HG02973 (cell line): ENCODE measurements around the gene MICAL1.

Experiments
- ATAC-seq: cut with Tn5 transposase; IDR thresholded peaks from one replicate; pipeline ENCODE4 v1.9.1; 2021; ENCODE audit warnings: moderate library complexity; ENCODE audit not compliant: unreplicated experiment

The MICAL1 gene, protein sequence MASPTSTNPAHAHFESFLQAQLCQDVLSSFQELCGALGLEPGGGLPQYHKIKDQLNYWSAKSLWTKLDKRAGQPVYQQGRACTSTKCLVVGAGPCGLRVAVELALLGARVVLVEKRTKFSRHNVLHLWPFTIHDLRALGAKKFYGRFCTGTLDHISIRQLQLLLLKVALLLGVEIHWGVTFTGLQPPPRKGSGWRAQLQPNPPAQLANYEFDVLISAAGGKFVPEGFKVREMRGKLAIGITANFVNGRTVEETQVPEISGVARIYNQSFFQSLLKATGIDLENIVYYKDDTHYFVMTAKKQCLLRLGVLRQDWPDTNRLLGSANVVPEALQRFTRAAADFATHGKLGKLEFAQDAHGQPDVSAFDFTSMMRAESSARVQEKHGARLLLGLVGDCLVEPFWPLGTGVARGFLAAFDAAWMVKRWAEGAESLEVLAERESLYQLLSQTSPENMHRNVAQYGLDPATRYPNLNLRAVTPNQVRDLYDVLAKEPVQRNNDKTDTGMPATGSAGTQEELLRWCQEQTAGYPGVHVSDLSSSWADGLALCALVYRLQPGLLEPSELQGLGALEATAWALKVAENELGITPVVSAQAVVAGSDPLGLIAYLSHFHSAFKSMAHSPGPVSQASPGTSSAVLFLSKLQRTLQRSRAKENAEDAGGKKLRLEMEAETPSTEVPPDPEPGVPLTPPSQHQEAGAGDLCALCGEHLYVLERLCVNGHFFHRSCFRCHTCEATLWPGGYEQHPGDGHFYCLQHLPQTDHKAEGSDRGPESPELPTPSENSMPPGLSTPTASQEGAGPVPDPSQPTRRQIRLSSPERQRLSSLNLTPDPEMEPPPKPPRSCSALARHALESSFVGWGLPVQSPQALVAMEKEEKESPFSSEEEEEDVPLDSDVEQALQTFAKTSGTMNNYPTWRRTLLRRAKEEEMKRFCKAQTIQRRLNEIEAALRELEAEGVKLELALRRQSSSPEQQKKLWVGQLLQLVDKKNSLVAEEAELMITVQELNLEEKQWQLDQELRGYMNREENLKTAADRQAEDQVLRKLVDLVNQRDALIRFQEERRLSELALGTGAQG

GRCh38 chr6:109455437-109456110 is at the start of gene MICAL1:
Gene MICAL1, minus strand, starts transcription at chr6:109455772. Its CDS starts 1,576 bp downstream, at chr6:109454196.
- ATAC-seq = peak; percentile 52

GRCh38 chr6:109503327-109504224 is 48.0 kb upstream of the MICAL1 start:
- no peak for ATAC-seq

GRCh38 chr6:109498936-109499335 is 43.4 kb upstream of the MICAL1 start:
- no peak for ATAC-seq

GRCh38 chr6:109498052-109498451 is 42.5 kb upstream of the MICAL1 start:
- ATAC-seq = no peak

- no peak for ATAC-seq
Observed at GRCh38 chr6:109496036-109496772, 40.6 kb upstream of the MICAL1 start.

DNA sequence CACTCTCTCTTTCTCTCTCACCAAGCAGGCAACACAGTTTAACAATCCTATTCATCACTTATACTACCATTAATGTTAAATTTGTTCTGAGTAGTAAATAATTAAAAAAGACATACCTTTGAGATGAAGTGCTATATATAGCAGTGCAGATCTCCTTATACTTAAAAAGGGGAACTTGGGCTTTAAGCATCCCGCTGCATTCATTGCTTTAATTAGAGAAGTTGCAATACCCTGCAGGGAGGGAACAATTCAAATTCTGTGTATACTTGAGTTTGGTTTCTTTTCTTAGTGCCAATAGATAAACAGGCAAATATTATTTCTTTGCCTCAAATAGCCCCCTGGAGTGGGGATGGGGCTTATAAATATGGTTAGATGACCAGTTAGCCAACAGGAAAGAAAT is 38.3 kb upstream of the MICAL1 start:
- no peak for ATAC-seq

GRCh38 chr6:109491207-109491938 is 35.8 kb upstream of the MICAL1 start:
- ATAC-seq = no peak

GRCh38 chr6:109490713-109491112 is 35.1 kb upstream of the MICAL1 start:
- no peak for ATAC-seq

GRCh38 chr6:109488001-109488400 is 32.4 kb upstream of the MICAL1 start:
- no peak for ATAC-seq

- ATAC-seq = no peak
Observed at GRCh38 chr6:109486068-109486467, 30.5 kb upstream of the MICAL1 start.

DNA sequence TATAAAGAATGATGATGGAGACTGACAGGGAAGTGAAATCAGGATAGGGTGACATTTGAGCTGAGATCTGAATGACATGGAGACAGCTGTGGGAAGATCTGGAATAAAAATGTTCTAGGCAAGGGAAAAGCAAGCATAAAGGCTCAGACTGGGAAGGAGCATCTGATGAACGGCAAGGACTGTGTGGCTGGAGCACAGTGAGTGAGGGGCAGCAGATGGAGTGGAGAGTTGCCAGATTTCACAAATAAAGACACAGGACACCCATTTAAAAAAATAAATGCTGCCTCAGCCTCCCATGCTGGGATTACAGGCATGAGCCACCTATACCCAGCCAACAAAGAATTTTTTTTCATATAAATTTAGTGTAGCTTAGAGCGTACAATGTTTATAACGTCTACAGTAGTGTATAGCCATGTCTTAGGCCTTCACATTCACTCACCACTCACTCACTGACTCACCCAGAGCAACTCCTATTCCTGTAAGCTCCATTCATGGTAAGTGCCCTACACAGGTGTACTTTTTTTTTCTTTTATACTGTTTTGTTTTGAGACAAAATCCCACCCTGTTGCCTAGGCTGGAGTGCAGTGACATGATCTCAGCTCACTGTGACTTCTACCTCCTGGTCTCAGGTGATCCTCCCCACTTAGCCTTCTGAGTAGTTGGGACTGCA is 29.8 kb upstream of the MICAL1 start:
- ATAC-seq = no peak

GRCh38 chr6:109484122-109484521 is 28.6 kb upstream of the MICAL1 start:
- ATAC-seq = no peak

GRCh38 chr6:109483735-109484057 is 28.1 kb upstream of the MICAL1 start:
- ATAC-seq = no peak

GRCh38 chr6:109482905-109483734 is 27.5 kb upstream of the MICAL1 start, which contains the start of gene ZBTB24:
Gene ZBTB24, minus strand, starts transcription at chr6:109483219. Its CDS starts 1,193 bp downstream, at chr6:109482026.
- peak; percentile 86 for ATAC-seq

DNA sequence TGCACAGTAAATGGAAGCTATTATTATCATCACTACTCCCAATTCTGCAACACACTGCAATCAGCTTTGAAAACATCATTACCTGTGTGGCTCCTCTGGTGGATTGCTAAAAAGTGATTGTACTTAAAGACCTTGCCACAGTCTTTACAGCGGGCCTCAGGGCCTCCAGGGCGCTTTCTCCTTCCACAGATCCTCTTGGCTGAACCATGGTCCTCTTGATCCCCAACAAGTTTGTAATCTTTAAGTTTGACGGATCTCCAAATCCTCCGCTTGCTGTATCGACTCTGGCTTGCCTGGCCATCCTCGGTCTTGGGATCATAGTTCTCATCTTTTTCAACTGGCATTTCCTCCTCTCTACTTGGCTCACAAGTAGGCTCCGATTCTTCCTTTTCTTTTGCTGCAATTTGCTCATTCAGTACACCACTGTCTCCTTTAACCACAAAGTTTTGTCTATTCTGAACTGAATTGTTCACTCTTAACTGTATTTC is 25.5 kb upstream of the MICAL1 start:
- ATAC-seq = no peak

DNA sequence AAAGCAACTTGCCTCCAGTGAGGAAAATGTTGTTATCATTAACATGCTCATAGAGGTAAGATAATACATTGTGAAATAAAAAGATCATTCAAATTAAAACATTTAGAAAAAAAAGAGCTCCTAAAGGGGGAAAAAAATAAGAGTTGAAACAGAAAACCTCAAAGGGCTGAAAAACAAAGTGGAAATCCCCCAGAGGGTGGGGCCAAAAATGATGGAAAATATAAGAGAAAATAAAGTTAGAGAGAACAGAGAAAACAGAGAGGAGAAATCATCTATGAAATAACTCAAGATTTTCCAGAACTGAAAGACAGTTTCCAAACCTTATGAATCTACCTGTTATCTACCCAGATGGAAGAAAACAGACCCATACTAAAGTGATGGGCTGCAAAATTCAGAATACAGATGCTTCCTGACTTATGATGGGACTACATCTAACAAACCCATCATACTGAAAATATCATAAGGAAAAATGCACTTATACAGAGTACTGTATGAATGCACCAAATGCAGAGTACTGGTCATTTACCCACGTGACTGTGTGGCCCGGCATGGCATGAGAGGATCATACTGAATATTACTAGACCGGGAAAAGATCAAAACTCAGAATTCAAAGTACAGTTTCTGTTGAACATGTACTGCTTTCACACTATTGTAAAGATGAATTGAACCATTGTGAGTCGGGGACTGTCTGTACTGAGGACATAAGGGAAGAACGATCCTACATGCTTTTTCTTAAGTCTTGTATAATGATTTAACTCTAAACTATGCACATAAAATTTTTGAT is 23.5 kb upstream of the MICAL1 start:
- no peak for ATAC-seq
